Fibroblast of gingiva (primary cell): ENCODE results near the gene CYB5R2.
A peak's percentile ranks its signal among the peaks of the same experiment; 100 is the strongest.

Experiments
- DNase-seq: peaks from one replicate; pipeline ENCODE4 v3.0.0-alpha.2; 2011; ENCODE audit warnings: low read depth

CYB5R2 gene

DNA sequence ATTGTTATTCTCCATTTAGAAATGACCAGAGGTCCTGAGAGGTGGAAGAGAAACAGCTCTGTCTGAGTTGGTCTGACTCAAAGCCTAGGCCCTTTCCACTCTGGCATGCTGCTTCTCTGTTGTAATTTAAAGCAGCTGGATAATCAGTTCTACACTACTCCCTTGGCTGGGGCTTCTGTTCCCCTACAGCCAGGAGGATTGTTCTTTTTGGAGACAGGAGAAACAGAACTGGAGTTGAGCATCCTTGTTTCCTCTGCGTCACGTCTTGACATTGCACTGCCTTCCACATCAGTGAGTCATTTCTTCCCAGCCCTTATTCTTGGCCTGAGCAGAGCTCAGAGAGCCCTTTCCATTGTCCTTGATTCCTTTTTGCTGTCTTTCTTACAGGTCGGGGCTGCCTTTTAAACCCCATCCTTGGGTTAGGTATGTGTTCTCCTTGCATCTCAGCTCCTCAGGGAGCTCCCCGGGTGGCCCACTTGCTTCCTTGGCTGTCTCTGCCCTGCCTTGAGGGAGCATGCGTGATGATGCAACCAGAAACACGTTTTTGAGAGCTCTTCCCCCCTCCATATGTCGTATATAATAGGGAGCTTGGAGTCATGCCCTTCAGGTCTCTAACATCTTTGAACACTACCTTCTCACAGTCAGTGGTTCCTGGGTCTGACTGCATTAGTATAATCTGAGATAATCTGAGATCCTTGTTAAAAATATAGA, 35.7 kb downstream of the CYB5R2 start:
- peak; percentile 85 for DNase-seq

DNA sequence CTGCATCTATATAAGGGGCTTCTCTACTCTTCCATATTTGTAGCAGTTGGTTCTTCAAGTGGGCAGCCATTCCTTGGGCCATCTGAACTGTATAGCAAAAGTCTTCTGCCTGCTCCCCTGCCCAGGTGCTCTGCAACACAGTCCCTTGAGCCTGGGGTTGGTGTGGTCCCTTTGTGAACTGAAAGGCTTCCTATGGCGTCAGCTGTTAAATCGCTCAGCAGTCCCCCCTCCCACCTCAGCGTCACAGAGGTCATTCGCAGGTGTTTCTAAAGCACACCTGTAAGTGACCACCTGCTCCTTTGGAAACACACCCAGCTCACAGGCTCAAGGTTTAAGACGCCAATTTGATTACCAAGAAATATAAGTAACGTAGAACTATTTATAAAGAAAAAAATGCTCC, 37.0 kb downstream of the CYB5R2 start:
- no peak for DNase-seq

DNA sequence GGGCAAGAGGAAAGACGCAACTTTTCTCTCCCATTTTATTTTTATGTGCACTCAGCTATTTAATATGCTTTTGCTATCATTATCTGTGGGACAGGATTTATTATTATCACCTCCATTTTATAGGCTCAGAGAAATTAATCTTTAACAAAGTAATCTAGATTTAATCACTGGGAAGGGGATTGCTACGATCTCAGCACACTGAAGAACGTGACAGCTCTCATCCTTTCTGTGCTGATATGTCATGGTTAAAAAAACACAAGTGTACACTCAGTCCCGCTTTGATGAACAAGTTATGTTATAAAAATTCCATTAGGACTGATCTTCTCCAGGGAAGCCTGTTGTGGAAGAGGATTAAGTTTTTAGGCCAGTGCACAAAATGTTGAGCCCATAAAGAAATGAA, 37.6 kb downstream of the CYB5R2 start:
- DNase-seq, result no peak

GRCh38 chr11:7635137-7635536, 38.2 kb downstream of the CYB5R2 start:
- DNase-seq, result no peak

DNA sequence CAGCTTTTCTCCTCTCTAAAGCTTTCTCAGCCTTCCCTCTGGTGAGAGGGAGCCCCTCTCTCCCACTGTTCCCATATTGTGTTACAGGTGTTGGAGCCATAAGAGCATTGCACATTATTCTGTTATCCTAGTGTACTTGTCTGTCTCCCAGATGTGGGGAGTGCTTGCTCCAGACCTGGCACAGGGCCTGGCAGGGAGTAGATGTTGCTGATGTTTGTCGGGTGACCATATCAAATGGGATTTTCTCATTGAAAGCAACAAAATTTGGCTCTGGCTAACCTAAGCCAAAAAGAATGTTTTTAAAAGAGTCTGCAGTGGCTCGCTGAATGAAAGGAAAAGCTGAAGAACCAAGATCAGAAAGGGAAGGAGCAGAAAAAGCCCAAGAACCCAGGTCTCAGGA, 41.1 kb downstream of the CYB5R2 start:
- DNase-seq, result peak; percentile 15

GRCh38 chr11:7630002-7630401, 43.3 kb downstream of the CYB5R2 start:
- DNase-seq, result peak; percentile 13

DNA sequence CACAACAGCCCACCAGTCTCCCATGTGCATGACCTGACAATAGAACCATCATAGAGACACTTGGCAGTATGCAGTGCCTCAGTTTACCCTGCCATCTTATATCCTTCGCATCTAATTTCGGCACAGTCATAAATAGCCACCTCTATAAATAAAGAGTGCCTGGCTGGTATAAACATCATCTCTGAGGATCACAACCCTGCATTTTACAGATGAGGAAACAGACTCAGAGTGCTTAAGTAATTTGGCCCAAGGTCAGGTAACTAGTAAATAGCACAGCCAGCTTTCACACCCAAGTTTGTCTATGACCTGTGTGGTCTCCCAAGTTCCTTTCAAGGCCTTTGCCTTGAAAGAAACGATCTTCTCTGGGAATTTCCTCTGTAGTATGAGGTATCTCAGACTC, 44.6 kb downstream of the CYB5R2 start:
- DNase-seq, result no peak

GRCh38 chr11:7622721-7623120, 50.6 kb downstream of the CYB5R2 start:
- DNase-seq, result no peak

GRCh38 chr11:7621554-7621953, 51.7 kb downstream of the CYB5R2 start:
- no peak for DNase-seq

- no peak for DNase-seq
These were observed 52.2 kb downstream of the CYB5R2 start for GRCh38 chr11:7621090-7621489.

DNA sequence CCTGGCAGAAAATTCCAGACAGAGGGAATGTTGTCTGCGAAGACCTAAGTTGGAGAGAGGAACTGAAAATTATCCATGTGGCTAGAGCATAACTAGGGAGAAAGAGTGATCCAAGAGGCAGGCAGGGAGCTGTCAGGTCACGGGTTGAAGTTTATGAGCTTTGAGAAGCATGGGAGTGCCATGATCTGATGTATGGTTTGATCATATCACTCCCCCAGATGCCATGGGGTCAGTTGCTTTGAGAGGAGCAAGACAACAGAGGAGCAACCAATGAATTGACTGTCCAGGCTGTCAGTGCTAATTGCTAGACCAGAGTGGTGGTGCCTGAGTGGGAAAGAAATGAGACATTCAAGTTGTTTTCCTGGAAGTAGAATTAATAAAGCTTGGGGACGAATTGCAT, 54.0 kb downstream of the CYB5R2 start:
- no peak for DNase-seq

DNA sequence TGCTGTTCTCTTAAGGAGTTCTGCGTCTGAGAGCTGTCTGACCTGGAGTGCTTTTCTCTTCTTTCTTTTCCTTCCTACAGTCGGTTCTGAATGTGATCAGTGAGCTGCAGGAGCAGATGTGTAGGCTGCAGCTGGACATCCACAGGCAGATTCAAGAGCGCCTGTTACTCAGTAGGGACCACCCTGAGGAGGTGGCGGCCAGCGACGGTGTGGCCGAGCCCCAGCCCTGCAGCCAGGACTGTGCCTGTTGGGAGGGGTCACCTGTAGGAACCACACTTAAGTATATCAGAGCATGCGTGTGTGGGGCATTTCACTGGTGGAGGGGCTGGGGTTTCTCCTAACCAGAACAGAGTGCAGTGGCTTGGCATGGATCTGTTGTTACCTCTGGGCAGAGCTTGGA, 56.3 kb downstream of the CYB5R2 start:
- DNase-seq, result no peak
